A549 (cell line): Measurements from ENCODE around the gene SLC35C1.

Experiments
- CEBPB ChIP-seq, 2 experiments: fragments of >200 bp in 1 of 2; sonication (Bioruptor Twin) in 1 of 2; formaldehyde crosslinking in 1 of 2; IDR thresholded peaks; 2 replicates each; pipeline ENCODE4 v1.6.1; 2012 to 2016
- CTCF ChIP-seq: fragments of >200 bp; sonication (Bioruptor Twin); formaldehyde crosslinking; IDR thresholded peaks from 3 replicates; pipeline ENCODE4 v1.5.1; 2016
- MAX ChIP-seq: IDR thresholded peaks from 2 replicates; pipeline ENCODE4 v1.6.1; 2012
- PHF8 ChIP-seq: fragments of 200-600 bp; sonication (generic); IDR thresholded peaks from 2 replicates; pipeline ENCODE4 v1.6.1; 2016; ENCODE audit warnings: low read depth, mild to moderate bottlenecking, antibody characterized with exemption, moderate library complexity, borderline replicate concordance
- POLR2A ChIP-seq: IDR thresholded peaks from 2 replicates; pipeline ENCODE4 v1.6.1; 2012; ENCODE audit warnings: mild to moderate bottlenecking, low read length
- POLR2AphosphoS2 ChIP-seq: conservative IDR thresholded peaks from 2 replicates; pipeline ENCODE4 v1.6.1; 2012; ENCODE audit warnings: low read length, improper control_type of control experiment, inconsistent platforms
- RAD21 ChIP-seq, 2 experiments: fragments of >200 bp in 1 of 2; sonication (Bioruptor Twin) in 1 of 2; formaldehyde crosslinking in 1 of 2; IDR thresholded peaks in 1 of 2; conservative IDR thresholded peaks in 1 of 2; 2 replicates in 1 of 2; 3 replicates in 1 of 2; pipeline ENCODE4 v1.6.1; 2012 to 2018; ENCODE audit warnings: inconsistent platforms in 1 of 2
- REST ChIP-seq: fragments of 200-600 bp; sonication (generic); IDR thresholded peaks from 2 replicates; pipeline ENCODE4 v1.6.1; 2016; ENCODE audit warnings: antibody characterized with exemption, mild to moderate bottlenecking, moderate library complexity
- TFCP2L1 ChIP-seq: fragments of 250-450 bp; sonication (Bioruptor Pico); IDR thresholded peaks from 2 replicates; pipeline ENCODE4 v1.5.0; 2021; ENCODE audit warnings: mild to moderate bottlenecking
- USF2 ChIP-seq: fragments of 450-650 bp; IDR thresholded peaks from 2 replicates; pipeline ENCODE4 v1.6.1; 2014; ENCODE audit warnings: antibody characterized with exemption

- no peak for TF ChIP-seq RAD21 (conservative IDR thresholded peaks at IDR 0.05 in 1 of 2, IDR thresholded peaks at IDR 0.05 in 1 of 2)
- no peak for TF ChIP-seq CTCF
- no peak for TF ChIP-seq REST
- TF ChIP-seq MAX: no peak
- no peak for TF ChIP-seq POLR2A
- no peak for TF ChIP-seq POLR2AphosphoS2
- no peak for TF ChIP-seq CEBPB (IDR thresholded peaks at IDR 0.05)
- TF ChIP-seq PHF8: no peak
- TF ChIP-seq USF2: no peak
- TF ChIP-seq TFCP2L1 (CRISPR knock-in tag): no peak
Measured at GRCh38 chr11:45802531-45803317, 2.2 kb upstream of the SLC35C1 start.
